H1 (cell line): Measurements from ENCODE around the gene TMEM200C. TPM values are rescaled to one million over a fixed set of nuclear protein-coding genes. Genes with fewer than 3 reads are reported as not detected.

Experiments
- CTCF ChIA-PET: fragments of 300-600 bp; sonication (Branson Sonifier 250); formaldehyde crosslinking; loops from one replicate; lab custom pipeline; 2021; ENCODE audit not compliant: partially characterized antibody; lab: Charles Lee
- POLR2A ChIA-PET: fragments of 300-600 bp; sonication (Branson Sonifier 250); formaldehyde crosslinking; loops from one replicate; lab custom pipeline; 2021; ENCODE audit warnings: inconsistent platforms; ENCODE audit not compliant: partially characterized antibody; lab: Charles Lee
- DNase-seq, 2 experiments: peaks; one replicate each; pipeline versions ENCODE4 v3.0.0 to v3.0.0-alpha.2; 2010 to 2022; ENCODE audit warnings: low spot score in 2 of 2, low read depth in 1 of 2, mixed read lengths in 1 of 2
- FAIRE-seq: peaks from 2 replicates; lab custom pipeline; 2011; peaks lifted over from hg19 to GRCh38; lab: Jason Lieb, UNC
- H2AFZ ChIP-seq: 2 replicates; pipeline ENCODE4 v1.8.1; 2012; ENCODE audit warnings: low read length, inconsistent platforms
- H2AK5ac ChIP-seq: 2 replicates; pipeline ENCODE4 v1.6.1; 2013; ENCODE audit warnings: low read depth, low read length
- H2BK120ac ChIP-seq: replicated peaks from 2 replicates; pipeline ENCODE3; 2013; ENCODE audit warnings: low read depth, low read length, inconsistent platforms
- H2BK12ac ChIP-seq: 2 replicates; pipeline ENCODE4 v1.6.1; 2013; ENCODE audit warnings: low read depth, low read length
- H2BK15ac ChIP-seq: 2 replicates; pipeline ENCODE4 v1.6.1; 2013; ENCODE audit warnings: low read length
- H2BK20ac ChIP-seq: 2 replicates; pipeline ENCODE4 v1.6.1; 2013; ENCODE audit warnings: low read length
- H2BK5ac ChIP-seq: 2 replicates; pipeline ENCODE4 v1.6.1; 2013; ENCODE audit warnings: low read depth, low read length
- H3K14ac ChIP-seq: 2 replicates; pipeline ENCODE4 v1.6.1; 2013; ENCODE audit warnings: inconsistent platforms; ENCODE audit not compliant: insufficient read length
- H3K18ac ChIP-seq: 2 replicates; pipeline ENCODE4 v1.6.1; 2013; ENCODE audit warnings: low read length; ENCODE audit errors: extremely low read depth
- H3K23ac ChIP-seq: 2 replicates; pipeline ENCODE4 v1.6.1; 2013; ENCODE audit warnings: inconsistent platforms; ENCODE audit not compliant: insufficient read length
- H3K23me2 ChIP-seq: 2 replicates; pipeline ENCODE4 v1.6.1; 2013; ENCODE audit warnings: low read depth, low read length
- H3K27ac ChIP-seq: 2 replicates; pipeline ENCODE4 v1.6.1; 2011; ENCODE audit warnings: low read depth, low read length, inconsistent platforms
- H3K27me3 ChIP-seq, 4 experiments: replicated peaks in 1 of 4; 1 replicate in 1 of 4; 2 replicates in 3 of 4; pipeline versions ENCODE4 v1.6.1 to v1.8.1; 2011 to 2013; ENCODE audit warnings: low read length in 3 of 4, mild to moderate bottlenecking in 3 of 4, inconsistent platforms in 2 of 4, mixed read lengths in 2 of 4, moderate library complexity in 1 of 4; ENCODE audit not compliant: control insufficient read depth in 3 of 4, insufficient read depth in 3 of 4; ENCODE audit errors: extremely low read depth in 1 of 4
- H3K36me3 ChIP-seq, 4 experiments: 2 replicates each; pipeline versions ENCODE4 v1.6.1 to v1.8.1; 2011 to 2013; ENCODE audit warnings: mild to moderate bottlenecking in 4 of 4, low read length in 3 of 4, moderate library complexity in 2 of 4, control low read depth in 1 of 4, inconsistent platforms in 1 of 4; ENCODE audit not compliant: insufficient read depth in 4 of 4, control insufficient read depth in 2 of 4
- H3K4ac ChIP-seq: replicated peaks from 2 replicates; pipeline ENCODE3; 2013; ENCODE audit warnings: low read length, low read depth, mixed read lengths, inconsistent platforms; ENCODE audit not compliant: insufficient read length
- H3K4me1 ChIP-seq, 4 experiments: replicated peaks in 1 of 4; 1 replicate in 1 of 4; 2 replicates in 3 of 4; pipeline versions ENCODE4 v1.6.1 to v1.8.1; 2011 to 2013; ENCODE audit warnings: low read length in 3 of 4, inconsistent platforms in 2 of 4, mixed read lengths in 1 of 4; ENCODE audit not compliant: insufficient read depth in 4 of 4, control insufficient read depth in 3 of 4
- H3K4me2 ChIP-seq, 2 experiments: 2 replicates each; pipeline versions ENCODE4 v1.6.1 to v1.8.1; 2011 to 2013; ENCODE audit warnings: low read depth in 2 of 2, low read length in 2 of 2, control low read depth in 1 of 2, inconsistent platforms in 1 of 2, mild to moderate bottlenecking in 1 of 2; ENCODE audit not compliant: insufficient read depth in 1 of 2
- H3K4me3 ChIP-seq, 4 experiments: fragments of 200-600, 300-600 bp in 1 of 4; sonication (generic), shearing (Covaris generic), sonication (Bioruptor Twin) in 1 of 4; 2 replicates each; pipeline versions ENCODE4 v1.5.1 to v1.8.1; 2011 to 2016; ENCODE audit warnings: low read length in 4 of 4, low read depth in 3 of 4, control low read depth in 2 of 4, inconsistent platforms in 2 of 4, mild to moderate bottlenecking in 2 of 4, mixed read lengths in 1 of 4, moderate library complexity in 1 of 4; ENCODE audit not compliant: insufficient read depth in 2 of 4; ENCODE audit errors: extremely low read depth in 1 of 4
- H3K56ac ChIP-seq: replicated peaks from 2 replicates; pipeline ENCODE3; 2013; ENCODE audit warnings: low read depth, mild to moderate bottlenecking, mixed read lengths, low read length, inconsistent platforms; ENCODE audit not compliant: insufficient read length
- H3K79me1 ChIP-seq: 2 replicates; pipeline ENCODE4 v1.6.1; 2013; ENCODE audit warnings: low read depth, low read length, control low read depth
- H3K79me2 ChIP-seq, 2 experiments: 2 replicates each; pipeline versions ENCODE4 v1.6.1 to v1.8.1; 2012 to 2013; ENCODE audit warnings: low read length in 2 of 2, mild to moderate bottlenecking in 2 of 2, inconsistent platforms in 1 of 2; ENCODE audit not compliant: insufficient read depth in 2 of 2, control insufficient read depth in 1 of 2
- H3K9ac ChIP-seq, 4 experiments: replicated peaks in 1 of 4; 1 replicate in 1 of 4; 2 replicates in 3 of 4; pipeline versions ENCODE4 v1.6.1 to v1.8.1; 2011 to 2013; ENCODE audit warnings: low read depth in 3 of 4, low read length in 3 of 4, control low read depth in 2 of 4, mild to moderate bottlenecking in 2 of 4, moderate library complexity in 2 of 4, inconsistent platforms in 1 of 4; ENCODE audit errors: extremely low read depth in 1 of 4
- H3K9me3 ChIP-seq, 2 experiments: 2 replicates each; pipeline versions ENCODE4 v1.6.1 to v1.8.1; 2012 to 2013; ENCODE audit warnings: mild to moderate bottlenecking in 2 of 2, moderate library complexity in 2 of 2, control low read depth in 1 of 2, inconsistent platforms in 1 of 2, low read depth in 1 of 2, low read length in 1 of 2, mixed read lengths in 1 of 2; ENCODE audit not compliant: insufficient read depth in 2 of 2
- H4K20me1 ChIP-seq, 2 experiments: replicated peaks in 1 of 2; 2 replicates each; pipeline versions ENCODE3 to v1.8.1; 2011 to 2013; ENCODE audit warnings: inconsistent platforms in 2 of 2, low read length in 2 of 2, mild to moderate bottlenecking in 1 of 2; ENCODE audit not compliant: insufficient read depth in 2 of 2, control insufficient read depth in 1 of 2
- H4K5ac ChIP-seq: 2 replicates; pipeline ENCODE4 v1.6.1; 2013; ENCODE audit warnings: low read length, low read depth, mixed read lengths, inconsistent platforms; ENCODE audit not compliant: insufficient read length
- H4K8ac ChIP-seq: 2 replicates; pipeline ENCODE4 v1.8.0; 2013; ENCODE audit warnings: mild to moderate bottlenecking, moderate library complexity, low read length, inconsistent platforms; ENCODE audit not compliant: insufficient read depth; ENCODE audit errors: extremely low read depth
- H4K91ac ChIP-seq: replicated peaks from 2 replicates; pipeline ENCODE3; 2013; ENCODE audit warnings: low read length, mixed read lengths, inconsistent platforms; ENCODE audit not compliant: insufficient read length
- KDM5A ChIP-seq: fragments of 200-600 bp; IDR thresholded peaks from 2 replicates; pipeline ENCODE4 v1.7.1; 2012; ENCODE audit warnings: mild to moderate bottlenecking, low read length, inconsistent platforms, mixed read lengths
- RBBP5 ChIP-seq: IDR thresholded peaks from 2 replicates; pipeline ENCODE4 v1.7.1; 2012; ENCODE audit warnings: low read depth, mild to moderate bottlenecking, inconsistent platforms, low read length, moderate library complexity, borderline replicate concordance
- RFX5 ChIP-seq: IDR thresholded peaks from 2 replicates; pipeline ENCODE4 v1.6.1; 2011; ENCODE audit warnings: low read depth, low read length, improper control_type of control experiment, borderline replicate concordance
- RNF2 ChIP-seq: fragments of 200-900, 300-1000 bp; sonication (generic); IDR thresholded peaks from 2 replicates; pipeline ENCODE4 v1.7.1; 2016; ENCODE audit warnings: borderline replicate concordance, low read depth, mild to moderate bottlenecking, antibody characterized with exemption, low read length; ENCODE audit not compliant: poor library complexity, severe bottlenecking; ENCODE audit errors: missing control alignments
- TAF7 ChIP-seq: optimal IDR thresholded peaks from 2 replicates; pipeline ENCODE3; 2011; ENCODE audit warnings: low read depth, mild to moderate bottlenecking, inconsistent platforms, low read length, moderate library complexity, borderline replicate concordance
- TBP ChIP-seq: IDR thresholded peaks from 2 replicates; pipeline ENCODE4 v1.6.1; 2011; ENCODE audit warnings: low read depth, low read length, improper control_type of control experiment
- WGBS, 2 experiments: shearing (Covaris generic) in 1 of 2; methylation state at CpG; one replicate each; pipeline versions ENCODE4 v1.1.6 to v1.1.7; 2013 to 2015; ENCODE audit warnings: low lambda C conversion rate in 2 of 2, mixed read lengths in 2 of 2, inconsistent platforms in 1 of 2, low coverage in 1 of 2, missing lambda C conversion rate in 1 of 2; ENCODE audit not compliant: insufficient replicate concordance in 2 of 2, insufficient coverage in 1 of 2, insufficient read length in 1 of 2; ENCODE audit errors: extremely low coverage in 1 of 2, missing lambda C conversion rate in 1 of 2; 5-methylcytosine and 5-hydroxymethylcytosine counted together
- polyA plus RNA-seq, 7 experiments: library from polyadenylated mRNA; depleted of rRNA in 3 of 7; stranded (reverse) in 5 of 7; unstranded in 2 of 7; fragments of >200 nt in 5 of 7; fragments of 200-250 nt in 2 of 7; gene quantifications; 1 replicate in 5 of 7; 2 replicates in 1 of 7; 4 replicates in 1 of 7; pipeline versions ENCODE4 v1.2.1 to v1.2.3, GENCODE V29; 2011 to 2013; ENCODE audit warnings: missing spikeins in 2 of 7, mixed read lengths in 2 of 7
- total RNA-seq: library from RNA; stranded (reverse); fragmentation: NEBNext Ultra II Directional; extraction: Animal tissue kit (Norgen Biotek cat#: 25700); gene quantifications from 2 replicates; pipeline ENCODE4 v1.2.1, GENCODE V29; 2021
- TF ChIP-seq, protein P1 (sequence below): IDR thresholded peaks from 2 replicates; pipeline ENCODE4 v1.6.1; 2011; ENCODE audit warnings: low read length, improper control_type of control experiment

TMEM200C gene
- total and polyA plus RNA-seq, 2 of the 8 experiments (the other 6 are each of a cell fraction or from before 2014, with no cell fraction given): 3.4 to 9.6 TPM

DNA sequence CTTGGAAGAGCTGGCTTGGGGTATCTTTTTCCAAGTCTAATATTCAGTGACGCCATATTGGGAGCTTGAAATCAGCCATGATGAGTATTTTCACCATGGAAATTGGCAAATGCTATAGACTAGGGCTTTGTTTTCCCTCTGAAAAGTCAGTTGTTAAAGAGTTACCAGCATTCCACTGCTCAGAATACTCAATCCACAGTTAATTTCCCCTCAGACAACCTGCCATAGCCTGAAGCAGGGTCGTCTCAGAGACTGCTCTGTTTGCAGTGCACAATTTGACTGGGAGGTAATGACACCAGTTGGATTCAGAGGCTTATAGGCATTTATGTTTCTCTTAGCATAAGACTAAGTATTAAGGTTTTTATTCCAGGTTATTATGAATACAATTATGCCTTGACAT is 35.5 kb upstream of the TMEM200C start:
- H3K4me3 ChIP-seq: no peak overlapping the region
- H3K14ac ChIP-seq: no peak overlapping the region
- no peak overlapping the region for H3K18ac ChIP-seq
- 91% methylated on average over 2 of the region's 2 CpGs; no CpG with 5 or more reads in 1 of the 2 experiments for WGBS, 2 experiments
- DNase-seq (no peak), FAIRE-seq (no peak)
- H4K5ac ChIP-seq: no peak overlapping the region
- no peaks in the 10 kb centered on the region for H3K4me1 ChIP-seq
- no peaks in the 10 kb centered on the region for H3K27me3 ChIP-seq
- no peak overlapping the region for H2BK20ac ChIP-seq
- H2BK120ac ChIP-seq: no peak overlapping the region
- POLR2A ChIA-PET: no interaction called here
- no peaks in the 10 kb centered on the region; the same call in 1 of the 2 replicates for H3K23me2 ChIP-seq
- TF ChIP-seq KDM5A (no peak), TBP (no peak), RNF2 (no peak), RFX5 (no peak), RBBP5 (no peak), TAF7 (no peak)
- TF ChIP-seq, protein P1, sequence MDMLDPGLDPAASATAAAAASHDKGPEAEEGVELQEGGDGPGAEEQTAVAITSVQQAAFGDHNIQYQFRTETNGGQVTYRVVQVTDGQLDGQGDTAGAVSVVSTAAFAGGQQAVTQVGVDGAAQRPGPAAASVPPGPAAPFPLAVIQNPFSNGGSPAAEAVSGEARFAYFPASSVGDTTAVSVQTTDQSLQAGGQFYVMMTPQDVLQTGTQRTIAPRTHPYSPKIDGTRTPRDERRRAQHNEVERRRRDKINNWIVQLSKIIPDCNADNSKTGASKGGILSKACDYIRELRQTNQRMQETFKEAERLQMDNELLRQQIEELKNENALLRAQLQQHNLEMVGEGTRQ: no peak
- H3K56ac ChIP-seq: no peak overlapping the region
- no peak overlapping the region for H2AFZ ChIP-seq
- H3K36me3 ChIP-seq: no peaks in the 10 kb centered on the region
- no peak overlapping the region for H3K23ac ChIP-seq
- no peak overlapping the region for H2BK15ac ChIP-seq
- H4K91ac ChIP-seq: no peak overlapping the region
- no peak overlapping the region for H3K9ac ChIP-seq
- no peaks in the 10 kb centered on the region for H3K79me2 ChIP-seq
- no peak overlapping the region for H4K8ac ChIP-seq
- H2BK12ac ChIP-seq: no peak overlapping the region
- no peak overlapping the region for H3K4ac ChIP-seq
- H4K20me1 ChIP-seq: peaks cover 0 to 3% of the 10 kb centered on the region in 2 experiments
- H3K79me1 ChIP-seq: no peaks in the 10 kb centered on the region
- CTCF ChIA-PET: interaction anchor here (1.4 to 2.2 kb wide), 2 partner anchors 17 to 40 kb away, joined by 3 to 7 read pairs; no protein-coding TSS in a partner anchor
- H3K9me3 ChIP-seq: peaks cover 3 to 7% of the 10 kb centered on the region in 2 experiments; a peak in 2 of 4 replicates
- H2AK5ac ChIP-seq: no peak overlapping the region
- no peak overlapping the region for H2BK5ac ChIP-seq
- H3K4me2 ChIP-seq: no peak overlapping the region
- H3K27ac ChIP-seq: no peak overlapping the region
